SK-N-MC (cell line): ENCODE data around the gene PRM2.

ENCODE experiments used
- DNase-seq: peaks from one replicate; pipeline ENCODE4 v3.0.0-alpha.2; 2011; ENCODE audit warnings: low read depth, low spot score
- H3K27ac ChIP-seq: fragments of 200-600 bp; sonication (generic); 2 replicates; pipeline ENCODE4 v1.5.1; 2016; ENCODE audit warnings: mixed run types
- H3K36me3 ChIP-seq: fragments of 200-600 bp; sonication (generic); 2 replicates; pipeline ENCODE4 v1.6.1; 2017; ENCODE audit warnings: antibody characterized with exemption, low read length, mixed read lengths; ENCODE audit not compliant: insufficient read depth
- H3K4me3 ChIP-seq: fragments of 200-600 bp; sonication (generic); 2 replicates; pipeline ENCODE4 v1.5.1; 2016
- H3K9ac ChIP-seq: fragments of 200-600 bp; sonication (generic); 2 replicates; pipeline ENCODE4 v1.8.0; 2017; ENCODE audit warnings: mixed run types, mixed read lengths; ENCODE audit not compliant: insufficient read length
- H3K9me3 ChIP-seq: fragments of 200-600 bp; sonication (generic); 2 replicates; pipeline ENCODE4 v1.6.1; 2017; ENCODE audit warnings: low read depth, mild to moderate bottlenecking, antibody characterized with exemption, low read length, moderate library complexity, mixed read lengths
- EZH2 ChIP-seq: fragments of 200-600 bp; sonication (generic); IDR thresholded peaks from one replicate; pipeline ENCODE4 v1.6.1; 2017; ENCODE audit warnings: antibody characterized with exemption
- FOXP2 ChIP-seq: optimal IDR thresholded peaks from 2 replicates; pipeline ENCODE3; 2011; ENCODE audit warnings: mild to moderate bottlenecking, moderate library complexity; ENCODE audit not compliant: insufficient read depth; ENCODE audit errors: extremely low read length, control extremely low read depth
- POLR2AphosphoS5 ChIP-seq: IDR thresholded peaks from 2 replicates; pipeline ENCODE4 v1.6.1; 2012; ENCODE audit warnings: mild to moderate bottlenecking, low read depth, low read length, borderline replicate concordance

The PRM2 gene

DNA sequence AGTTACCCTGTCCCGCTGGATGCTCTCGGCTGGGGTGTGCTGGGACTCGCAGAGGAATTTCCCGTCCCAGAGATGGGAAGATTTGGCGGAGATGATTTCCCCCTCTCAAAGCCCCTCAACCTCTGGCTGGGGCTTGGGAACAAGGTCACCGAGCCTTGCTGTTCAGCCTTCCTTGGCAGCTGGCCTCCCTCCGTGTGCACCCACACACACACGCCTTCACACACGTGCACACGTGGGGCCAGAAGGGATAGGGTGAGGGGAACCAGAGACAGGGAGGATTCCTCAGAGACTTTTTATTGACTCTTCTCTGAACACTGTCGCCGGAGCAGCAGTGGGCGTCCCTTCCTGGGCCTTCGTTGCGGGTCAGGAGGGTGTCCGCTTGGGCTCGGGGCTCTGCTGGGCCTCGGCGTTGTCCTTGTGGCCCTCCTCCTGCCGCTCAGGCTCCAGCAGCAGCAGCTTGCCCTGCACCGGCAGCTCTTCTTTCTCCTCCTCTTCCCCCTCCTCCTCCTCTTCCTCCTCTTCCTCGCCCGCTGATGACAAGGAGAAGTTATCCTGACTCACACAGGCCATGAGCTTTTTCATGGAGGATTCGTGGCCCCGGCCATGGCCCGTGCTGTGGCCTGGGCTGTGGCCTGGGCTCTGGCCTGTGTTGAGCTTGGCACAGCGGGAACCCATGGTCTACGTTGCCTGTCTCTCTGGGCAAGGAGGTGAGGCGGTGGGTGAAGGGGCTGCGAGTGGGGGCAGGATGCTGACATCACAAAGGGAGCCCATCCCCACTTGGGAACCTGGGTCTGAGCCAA lies 3.2 kb downstream of the PRM2 start, which contains the start of gene PRM3:
Gene PRM3, minus strand, starts transcription at position 709 of the 800 bp plus-strand sequence. Its CDS starts 34 bp downstream, at position 675.
- TF ChIP-seq POLR2AphosphoS5 (no peak), EZH2 (no peak), FOXP2 (no peak)
- Histone ChIP-seq H3K9ac (no peak within 1 kb of the TSS), H3K36me3 (no peaks in the 10 kb centered on the region), H3K27ac (no peak within 1 kb of the TSS), H3K4me3 (no peak within 1 kb of the TSS), H3K9me3 (no peaks in the 10 kb centered on the region)
- DNase-seq: no peak

DNA sequence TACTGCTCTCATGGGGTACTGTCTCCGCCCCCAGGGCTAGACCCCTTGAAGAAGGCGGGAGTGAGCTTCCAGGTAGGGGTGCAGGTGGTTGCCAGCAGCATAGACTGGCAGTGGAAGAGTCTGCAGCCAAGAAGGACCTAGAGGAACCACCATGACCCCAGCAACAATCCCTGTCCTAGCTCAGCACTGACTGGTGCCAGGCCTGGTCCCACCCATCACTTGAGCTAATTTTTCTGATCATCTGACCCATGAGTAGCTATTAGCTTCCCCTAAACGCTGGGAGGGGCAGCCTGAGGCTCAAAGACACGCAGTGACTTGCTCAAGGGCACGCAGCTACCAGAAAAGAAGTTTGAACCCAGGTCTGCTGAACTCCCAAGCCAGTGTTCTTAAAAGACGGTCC lies 3.8 kb downstream of the PRM2 start:
- Histone ChIP-seq H3K36me3 (no peaks in the 10 kb centered on the region), H3K27ac (no peak overlapping the region), H3K4me3 (no peak overlapping the region), H3K9ac (no peak overlapping the region), H3K9me3 (no peaks in the 10 kb centered on the region)
- TF ChIP-seq POLR2AphosphoS5: no peak
- TF ChIP-seq FOXP2: no peak
- no peak for TF ChIP-seq EZH2
- DNase-seq: no peak

DNA sequence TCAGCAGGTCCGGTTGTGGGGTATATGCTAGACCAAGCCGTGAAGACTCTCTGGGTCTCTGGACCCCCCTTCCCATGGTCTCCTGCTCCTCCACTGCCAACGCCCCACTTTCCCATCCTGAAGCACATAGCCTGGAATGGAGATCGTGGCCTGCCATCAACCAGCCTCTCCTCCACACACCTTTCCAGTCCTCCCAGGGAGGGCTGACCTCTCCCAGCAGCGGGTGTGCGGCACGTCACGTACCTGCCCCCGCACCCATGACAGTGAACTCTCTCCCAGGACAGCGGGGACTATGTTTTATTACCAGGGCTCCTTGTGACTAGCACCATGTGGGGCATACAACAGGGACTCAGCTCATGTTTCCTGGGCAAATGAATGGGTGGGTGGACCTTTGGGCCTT lies 4.7 kb downstream of the PRM2 start:
- Histone ChIP-seq H3K4me3 (no peak overlapping the region), H3K9ac (no peak overlapping the region), H3K27ac (no peak overlapping the region), H3K36me3 (no peaks in the 10 kb centered on the region), H3K9me3 (no peaks in the 10 kb centered on the region)
- TF ChIP-seq FOXP2 (no peak), EZH2 (no peak), POLR2AphosphoS5 (no peak)
- no peak for DNase-seq

DNA sequence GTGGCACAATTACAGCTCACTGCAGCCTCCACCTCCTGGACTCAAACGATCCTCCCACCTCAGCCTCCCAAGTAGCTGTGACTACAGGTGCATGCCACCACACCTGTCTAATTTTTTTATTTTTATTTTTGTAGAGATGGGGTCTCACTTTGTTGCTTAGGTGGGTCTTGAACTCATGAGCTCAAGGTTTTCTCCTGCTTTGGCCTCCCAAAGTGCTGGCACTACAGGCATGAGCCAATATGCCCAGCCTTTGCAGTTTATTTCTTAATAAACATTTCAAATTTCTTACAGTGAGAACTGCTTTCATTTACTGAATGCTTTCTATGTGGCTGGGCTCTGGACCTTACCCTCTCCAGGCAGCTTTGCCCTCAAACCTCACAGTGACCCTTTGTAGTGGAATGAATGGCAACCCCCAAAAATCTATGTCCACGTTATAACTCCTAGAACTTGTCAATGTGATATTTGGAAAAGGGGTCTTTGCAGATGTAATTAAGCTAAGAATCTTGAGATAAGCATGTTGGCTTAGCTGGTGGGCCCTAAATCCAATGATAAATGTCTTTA lies 5.6 kb downstream of the PRM2 start:
- Histone ChIP-seq H3K9ac (no peak overlapping the region), H3K27ac (no peak overlapping the region), H3K9me3 (no peaks in the 10 kb centered on the region), H3K4me3 (no peak overlapping the region), H3K36me3 (no peaks in the 10 kb centered on the region)
- TF ChIP-seq FOXP2: no peak
- no peak for TF ChIP-seq POLR2AphosphoS5
- TF ChIP-seq EZH2: no peak
- no peak for DNase-seq

DNA sequence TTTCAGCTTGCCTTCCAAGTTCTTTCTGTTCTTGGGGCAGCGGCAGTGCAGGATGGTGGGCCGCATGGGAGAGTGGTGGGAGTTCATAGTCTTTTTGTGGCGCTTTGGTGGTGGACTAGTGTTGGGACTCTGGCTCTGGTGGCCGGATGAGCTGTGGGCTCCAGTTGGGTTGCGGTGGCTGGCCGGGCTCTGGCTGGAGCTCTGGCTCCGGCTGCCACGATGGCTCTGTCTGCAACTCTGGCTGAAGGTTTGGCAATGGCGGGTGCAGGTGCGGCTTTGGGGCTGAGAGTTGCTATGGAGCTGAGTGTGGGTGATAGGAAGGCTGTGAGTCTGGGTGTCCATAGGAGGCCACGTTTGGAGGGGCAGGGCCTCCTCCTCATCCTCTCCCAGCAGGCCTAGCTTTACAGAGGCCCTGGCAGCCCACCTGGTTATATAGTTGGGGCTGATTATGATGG lies 7.3 kb downstream of the PRM2 start, which contains the start of gene TNP2:
Gene TNP2, minus strand, starts transcription at position 405 of the 455 bp plus-strand sequence. Its CDS starts 63 bp downstream, at position 342.
- Histone ChIP-seq H3K4me3 (no peak within 1 kb of the TSS), H3K9ac (no peak within 1 kb of the TSS), H3K27ac (no peak within 1 kb of the TSS), H3K36me3 (no peaks in the 10 kb centered on the region), H3K9me3 (no peaks in the 10 kb centered on the region)
- DNase-seq: no peak
- TF ChIP-seq EZH2 (no peak), POLR2AphosphoS5 (no peak)

DNA sequence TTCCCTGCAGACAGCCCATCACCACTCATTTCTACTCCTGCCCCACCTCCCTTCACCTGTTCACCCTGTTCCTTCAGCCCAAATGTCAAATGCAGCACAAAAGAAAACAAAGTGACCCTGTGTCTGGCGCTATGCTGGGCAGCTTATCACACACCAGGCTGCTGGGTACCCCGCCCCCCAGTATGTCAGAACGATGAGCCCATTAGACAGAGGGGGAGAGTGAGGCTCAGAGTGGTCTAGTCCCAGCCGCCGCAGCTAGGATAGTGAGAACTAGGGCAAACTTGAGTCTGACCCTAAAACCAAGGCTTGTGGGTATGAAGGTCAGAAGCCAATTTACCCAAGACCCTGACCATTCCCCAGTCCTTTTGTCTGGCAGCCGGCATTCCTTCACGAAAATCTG lies 11.2 kb downstream of the PRM2 start:
- TF ChIP-seq EZH2 (no peak), POLR2AphosphoS5 (no peak), FOXP2 (no peak)
- H3K27ac ChIP-seq: no peak overlapping the region
- no peaks in the 10 kb centered on the region for H3K9me3 ChIP-seq
- no peak overlapping the region for H3K9ac ChIP-seq
- DNase-seq: no peak
- no peak overlapping the region for H3K4me3 ChIP-seq
- H3K36me3 ChIP-seq: no peaks in the 10 kb centered on the region

DNA sequence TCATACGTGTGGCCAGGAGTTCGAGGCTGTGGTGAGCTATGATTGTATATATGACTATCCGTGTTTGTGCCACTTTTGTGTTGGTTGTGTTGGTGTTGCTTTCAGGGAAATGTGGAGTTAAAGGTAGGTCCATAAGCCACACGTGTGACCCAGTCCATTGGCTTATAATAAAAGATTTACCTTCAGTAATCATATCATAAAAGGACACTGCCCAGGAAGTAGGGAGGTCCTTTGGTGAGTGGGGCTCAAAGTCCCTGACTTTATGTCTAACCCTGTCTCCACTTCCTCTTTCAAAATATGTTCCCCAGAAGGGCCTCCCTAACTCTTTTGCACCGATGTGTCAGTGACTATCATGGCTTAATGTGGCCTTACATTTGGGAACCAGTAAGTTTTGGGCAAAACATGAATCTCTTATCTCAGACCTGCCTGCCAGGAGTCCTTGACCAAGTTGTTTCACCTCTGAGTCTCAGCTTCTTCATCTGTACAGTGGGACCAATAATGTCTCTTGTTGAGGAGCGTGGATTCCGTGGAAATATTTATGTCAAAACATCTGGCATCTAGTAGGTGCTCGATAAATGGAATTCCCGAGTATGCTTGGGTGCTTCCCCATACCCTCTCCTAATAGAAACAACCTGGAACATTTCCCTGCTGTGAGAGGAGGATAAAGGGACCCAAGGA lies 12.0 kb downstream of the PRM2 start:
- no peak for DNase-seq
- Histone ChIP-seq H3K9ac (no peak overlapping the region), H3K36me3 (no peaks in the 10 kb centered on the region), H3K27ac (no peak overlapping the region), H3K9me3 (no peaks in the 10 kb centered on the region), H3K4me3 (no peak overlapping the region)
- TF ChIP-seq POLR2AphosphoS5: no peak
- no peak for TF ChIP-seq FOXP2
- TF ChIP-seq EZH2: no peak

DNA sequence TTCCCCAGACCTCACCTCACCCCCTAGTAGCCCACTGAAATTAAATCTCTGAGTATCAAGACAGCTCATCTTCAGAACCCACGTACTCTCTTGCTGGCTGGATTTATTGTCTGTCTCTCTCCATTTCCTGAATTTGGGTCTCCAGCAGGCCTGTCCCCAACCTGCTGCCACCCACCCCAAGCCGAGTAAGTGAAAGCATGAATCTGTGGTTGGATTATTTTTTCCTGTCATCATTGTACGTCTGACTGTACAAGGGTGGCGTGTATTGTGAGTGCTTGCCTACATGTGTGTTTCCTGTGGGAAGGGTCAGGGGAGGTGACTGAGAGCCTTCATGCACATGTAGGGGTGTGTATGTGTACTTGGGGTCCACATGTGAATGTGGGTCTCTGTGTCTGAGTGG lies 12.5 kb downstream of the PRM2 start:
- Histone ChIP-seq H3K4me3 (no peak overlapping the region), H3K9me3 (no peaks in the 10 kb centered on the region), H3K9ac (no peak overlapping the region), H3K36me3 (no peaks in the 10 kb centered on the region), H3K27ac (no peak overlapping the region)
- TF ChIP-seq EZH2 (no peak), FOXP2 (no peak), POLR2AphosphoS5 (no peak)
- no peak for DNase-seq
